Activated T-cell treated with anti-CD3 and anti-CD28 coated beads, Interleukin-2, amount 50 U/mL, for 72 hours (primary cell): ENCODE data around the gene TMEM255B. TPM values are rescaled to one million over a fixed set of nuclear protein-coding genes. Genes with fewer than 3 reads are reported as not detected.
"Not testable (repeated sequence)": the region's sequence is repeated elsewhere in the genome, so short reads cannot be mapped to it uniquely, and the experiment has no call there.

ENCODE experiments used
- ATAC-seq, 2 donors: fragments of 150-1000 bp; cut with Tn5 transposase; replicated peaks in 1 of 2; 2 replicates each; pipeline ENCODE4 v1.10.0; 2021; ENCODE audit warnings: moderate library complexity in 2 of 2, mild to moderate bottlenecking in 1 of 2
- DNase-seq, 2 donors: peaks; one replicate each; pipeline ENCODE4 v3.0.0; 2021 to 2022; ENCODE audit warnings: mixed read lengths in 1 of 2
- H3K27ac Mint-ChIP-seq: one replicate; pipeline ENCODE4 v1.8.0; 2022; ENCODE audit warnings: mild to moderate bottlenecking, moderate library complexity, mixed read lengths
- H3K27me3 Mint-ChIP-seq: one replicate; pipeline ENCODE4 v1.8.0; 2022; ENCODE audit warnings: low read depth, mixed read lengths
- H3K36me3 Mint-ChIP-seq, 2 donors: one replicate each; pipeline ENCODE4 v1.8.0; 2022; ENCODE audit warnings: mixed read lengths in 2 of 2, mild to moderate bottlenecking in 1 of 2; ENCODE audit not compliant: insufficient read depth in 2 of 2
- H3K4me1 Mint-ChIP-seq: one replicate; pipeline ENCODE4 v1.8.0; 2022; ENCODE audit warnings: low read depth, mixed read lengths
- H3K4me3 Mint-ChIP-seq, 2 donors: one replicate each; pipeline ENCODE4 v1.8.0; 2022; ENCODE audit warnings: mild to moderate bottlenecking in 2 of 2, mixed read lengths in 2 of 2, moderate library complexity in 2 of 2
- H3K9me3 Mint-ChIP-seq, 2 donors: one replicate each; pipeline ENCODE4 v1.8.0; 2022; ENCODE audit warnings: mixed read lengths in 2 of 2
- total RNA-seq, 2 donors: library from RNA; stranded (reverse); gene quantifications; one replicate each; pipeline ENCODE4 v1.2.3, GENCODE V29; 2022

The TMEM255B gene
- total RNA-seq, 2 donors from 2014 or later, result 1.2 TPM

- Mint-ChIP-seq H3K27me3 (peaks cover 7% of the 10 kb centered on the region), H3K36me3 (no peaks in the 10 kb centered on the region), H3K27ac (no peak overlapping the region), H3K4me1 (no peaks in the 10 kb centered on the region), H3K4me3 (no peak overlapping the region), H3K9me3 (no peaks in the 10 kb centered on the region)
- DNase-seq (no peak), ATAC-seq (no peak)
Observed at GRCh38 chr13:113793718-113794085, 34.7 kb downstream of the TMEM255B start.

- H3K36me3 Mint-ChIP-seq, result no peaks in the 10 kb centered on the region
- H3K27me3 Mint-ChIP-seq, result peaks cover 3% of the 10 kb centered on the region
- no peak overlapping the region for H3K4me3 Mint-ChIP-seq
- DNase-seq (no peak), ATAC-seq (no peak)
- no peaks in the 10 kb centered on the region for H3K4me1 Mint-ChIP-seq
- no peaks in the 10 kb centered on the region for H3K9me3 Mint-ChIP-seq
- H3K27ac Mint-ChIP-seq, result no peak overlapping the region
Observed at GRCh38 chr13:113794086-113794485, 35.1 kb downstream of the TMEM255B start.

- Mint-ChIP-seq H3K27me3 (no peaks in the 10 kb centered on the region), H3K4me3 (no peak overlapping the region), H3K4me1 (no peaks in the 10 kb centered on the region), H3K27ac (no peak overlapping the region), H3K9me3 (no peaks in the 10 kb centered on the region), H3K36me3 (no peaks in the 10 kb centered on the region)
- ATAC-seq, result no peak
- DNase-seq, result no peak
Observed at GRCh38 chr13:113794764-113795173, 35.7 kb downstream of the TMEM255B start.

- not testable (repeated sequence) for H3K4me1 Mint-ChIP-seq, DNase-seq, H3K27ac Mint-ChIP-seq, ATAC-seq, H3K4me3 Mint-ChIP-seq, H3K9me3 Mint-ChIP-seq, H3K27me3 Mint-ChIP-seq, H3K36me3 Mint-ChIP-seq
Observed at GRCh38 chr13:113795362-113795761, 36.3 kb downstream of the TMEM255B start.

GRCh38 chr13:113796211-113796963, 37.4 kb downstream of the TMEM255B start:
- no peaks in the 10 kb centered on the region for H3K27me3 Mint-ChIP-seq
- DNase-seq (no peak), ATAC-seq (no peak)
- H3K27ac Mint-ChIP-seq, result no peak overlapping the region
- H3K9me3 Mint-ChIP-seq, result no peaks in the 10 kb centered on the region
- H3K36me3 Mint-ChIP-seq, result no peaks in the 10 kb centered on the region
- no peak overlapping the region for H3K4me3 Mint-ChIP-seq
- no peaks in the 10 kb centered on the region for H3K4me1 Mint-ChIP-seq

- Mint-ChIP-seq H3K27ac (no peak overlapping the region), H3K4me1 (no peaks in the 10 kb centered on the region), H3K36me3 (no peaks in the 10 kb centered on the region), H3K27me3 (no peaks in the 10 kb centered on the region), H3K9me3 (no peaks in the 10 kb centered on the region), H3K4me3 (no peak overlapping the region)
- DNase-seq (no peak), ATAC-seq (no peak)
Observed at GRCh38 chr13:113796964-113797676, 38.1 kb downstream of the TMEM255B start.

GRCh38 chr13:113798200-113798811, 39.3 kb downstream of the TMEM255B start:
- Mint-ChIP-seq H3K9me3 (no peaks in the 10 kb centered on the region), H3K4me1 (no peaks in the 10 kb centered on the region), H3K27ac (no peak overlapping the region), H3K36me3 (no peaks in the 10 kb centered on the region), H3K4me3 (no peak overlapping the region), H3K27me3 (no peaks in the 10 kb centered on the region)
- DNase-seq, result no peak
- no peak for ATAC-seq

GRCh38 chr13:113800576-113800926, 41.5 kb downstream of the TMEM255B start:
- Mint-ChIP-seq H3K27me3 (no peaks in the 10 kb centered on the region), H3K36me3 (no peaks in the 10 kb centered on the region), H3K27ac (no peak overlapping the region), H3K4me1 (no peaks in the 10 kb centered on the region), H3K4me3 (no peak overlapping the region), H3K9me3 (no peaks in the 10 kb centered on the region)
- ATAC-seq, result no peak
- DNase-seq, result no peak

GRCh38 chr13:113801289-113801961, 42.4 kb downstream of the TMEM255B start:
- DNase-seq, result no peak
- no peak overlapping the region for H3K4me3 Mint-ChIP-seq

GRCh38 chr13:113802090-113802531, 43.1 kb downstream of the TMEM255B start:
- no peaks in the 10 kb centered on the region for H3K36me3 Mint-ChIP-seq
- no peak overlapping the region for H3K27ac Mint-ChIP-seq
- no peak overlapping the region for H3K4me3 Mint-ChIP-seq
- ATAC-seq, result no peak
- no peak for DNase-seq
- no peaks in the 10 kb centered on the region for H3K27me3 Mint-ChIP-seq
- no peaks in the 10 kb centered on the region for H3K9me3 Mint-ChIP-seq
- no peaks in the 10 kb centered on the region for H3K4me1 Mint-ChIP-seq

More at GRCh38 chr13:113801289-113801961, 42.4 kb downstream of the TMEM255B start:
- H3K9me3 Mint-ChIP-seq, result no peaks in the 10 kb centered on the region
- no peaks in the 10 kb centered on the region for H3K27me3 Mint-ChIP-seq
- no peaks in the 10 kb centered on the region for H3K36me3 Mint-ChIP-seq
- no peaks in the 10 kb centered on the region for H3K4me1 Mint-ChIP-seq
- no peak overlapping the region for H3K27ac Mint-ChIP-seq
- ATAC-seq, result no peak

GRCh38 chr13:113802761-113803160, 43.7 kb downstream of the TMEM255B start:
- H3K36me3 Mint-ChIP-seq, result no peaks in the 10 kb centered on the region
- H3K27me3 Mint-ChIP-seq, result no peaks in the 10 kb centered on the region
- ATAC-seq, result no peak
- no peak overlapping the region for H3K27ac Mint-ChIP-seq
- no peaks in the 10 kb centered on the region for H3K4me1 Mint-ChIP-seq
- DNase-seq, result no peak
- H3K9me3 Mint-ChIP-seq, result no peaks in the 10 kb centered on the region
- no peak overlapping the region for H3K4me3 Mint-ChIP-seq

- Mint-ChIP-seq H3K36me3 (peaks cover 0 to under 1% of the 10 kb centered on the region in 2 donors), H3K9me3 (peaks cover 2 to 3% of the 10 kb centered on the region in 2 donors)
- DNase-seq, result no peak
Observed at GRCh38 chr13:113803409-113804016, 44.5 kb downstream of the TMEM255B start.

More at GRCh38 chr13:113803409-113804016, 44.5 kb downstream of the TMEM255B start:
- H3K27ac Mint-ChIP-seq, result no peak overlapping the region
- H3K4me3 Mint-ChIP-seq, result no peak overlapping the region
- no peak for ATAC-seq
- no peaks in the 10 kb centered on the region for H3K27me3 Mint-ChIP-seq
- H3K4me1 Mint-ChIP-seq, result no peaks in the 10 kb centered on the region
